GM18868 (cell line): Measurements from ENCODE around the gene RNU5D-1.
"Not testable (repeated sequence)": the region's sequence is repeated elsewhere in the genome, so short reads cannot be mapped to it uniquely, and the experiment has no call there.

Experiments used
- ATAC-seq: cut with Tn5 transposase; IDR thresholded peaks from one replicate; pipeline ENCODE4 v1.9.1; 2021; ENCODE audit warnings: mild to moderate bottlenecking, moderate library complexity; ENCODE audit not compliant: unreplicated experiment

The RNU5D-1 gene

GRCh38 chr1:44701141-44701573 lies 29.8 kb downstream of the RNU5D-1 start:
- no peak for ATAC-seq

GRCh38 chr1:44700573-44700972 lies 30.4 kb downstream of the RNU5D-1 start:
- no peak for ATAC-seq

- ATAC-seq: not testable (repeated sequence)
Measured at GRCh38 chr1:44699375-44699774, 31.6 kb downstream of the RNU5D-1 start.

- ATAC-seq: no peak
Measured at GRCh38 chr1:44698138-44698537, 32.8 kb downstream of the RNU5D-1 start.

GRCh38 chr1:44696789-44697345 lies 34.1 kb downstream of the RNU5D-1 start:
- peak; percentile 66 for ATAC-seq

- no peak for ATAC-seq
Measured at GRCh38 chr1:44696101-44696500, 34.9 kb downstream of the RNU5D-1 start.

- ATAC-seq: no peak
Measured at GRCh38 chr1:44695671-44696070, 35.3 kb downstream of the RNU5D-1 start.

- peak; percentile 74 for ATAC-seq
Measured at GRCh38 chr1:44694863-44695478, 36.0 kb downstream of the RNU5D-1 start.

- ATAC-seq: no peak
Measured at GRCh38 chr1:44693900-44694299, 37.1 kb downstream of the RNU5D-1 start.

- no peak for ATAC-seq
Measured at GRCh38 chr1:44693159-44693558, 37.8 kb downstream of the RNU5D-1 start.

- ATAC-seq: no peak
Measured at GRCh38 chr1:44689447-44689765, 41.6 kb downstream of the RNU5D-1 start.

- ATAC-seq: no peak
Measured at GRCh38 chr1:44688760-44689446, 42.1 kb downstream of the RNU5D-1 start.

GRCh38 chr1:44685881-44686280 lies 45.1 kb downstream of the RNU5D-1 start:
- no peak for ATAC-seq

- no peak for ATAC-seq
Measured at GRCh38 chr1:44685218-44685617, 45.8 kb downstream of the RNU5D-1 start.

- ATAC-seq: peak; percentile 75
Measured at GRCh38 chr1:44684525-44684924, 46.4 kb downstream of the RNU5D-1 start.

GRCh38 chr1:44682883-44683265 lies 48.1 kb downstream of the RNU5D-1 start:
- no peak for ATAC-seq

GRCh38 chr1:44681905-44682882 lies 48.8 kb downstream of the RNU5D-1 start:
- ATAC-seq: no peak
